ENCODE data around the gene ZMIZ1. TPM values are rescaled to one million over a fixed set of nuclear protein-coding genes. Genes with fewer than 3 reads are reported as not detected.

ZMIZ1 gene
- total RNA-seq, 1 donor from 2014 or later: 6.3 TPM

DNA sequence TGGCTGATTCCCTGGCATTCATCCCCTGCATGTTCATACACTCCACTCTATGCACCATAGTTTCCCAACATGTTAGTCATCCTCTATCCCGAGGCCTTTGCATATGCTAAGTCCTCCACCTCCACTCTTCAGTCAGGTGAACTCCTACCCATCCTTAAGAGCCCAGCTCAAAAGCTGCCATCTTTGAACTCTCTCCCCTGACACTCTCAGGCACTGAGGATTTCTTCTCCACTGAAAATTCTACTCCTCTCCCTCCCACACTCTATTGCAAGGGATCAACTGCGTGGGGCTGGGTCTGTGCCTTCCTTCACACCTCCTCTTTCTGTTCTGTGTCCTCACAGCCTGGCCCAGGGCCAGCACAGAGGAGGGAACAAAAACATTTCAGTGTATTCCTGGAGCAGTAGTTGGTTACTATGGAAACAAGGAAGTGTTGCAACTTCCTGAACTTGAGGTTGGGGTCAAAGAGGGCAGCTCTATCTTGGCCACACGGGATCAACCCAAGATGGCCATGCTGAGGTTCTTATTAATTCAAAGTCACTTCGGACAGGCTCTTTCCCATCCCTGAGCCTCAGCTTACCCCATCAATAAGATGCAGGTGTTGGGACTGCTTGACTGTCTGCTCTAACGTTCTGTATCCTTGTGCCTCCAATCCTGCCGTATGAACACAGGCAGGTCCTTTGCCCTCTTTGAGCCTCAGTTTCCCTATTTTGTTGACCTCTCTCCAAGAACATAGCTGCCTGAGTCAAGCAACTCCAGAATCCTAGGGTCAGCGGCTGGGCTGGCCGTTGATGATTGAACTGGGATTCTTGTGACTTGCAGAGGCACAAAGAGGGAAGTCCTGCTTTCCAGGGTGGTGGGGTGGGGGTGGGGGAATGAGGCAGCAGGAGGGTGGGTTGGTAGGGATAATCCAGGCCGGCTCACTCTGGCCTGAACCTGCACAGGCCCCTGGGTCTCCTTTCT, 15.5 kb downstream of the ZMIZ1 start:
- H3K36me3 ChIP-seq (ENCODE audit: control insufficient read depth, insufficient read depth, low read length): peaks cover 1% of the 10 kb centered on the region
- DNase-seq (ENCODE audit: low read depth) (peak; percentile 93), FAIRE-seq (no peak)
- TF ChIP-seq, protein P1, sequence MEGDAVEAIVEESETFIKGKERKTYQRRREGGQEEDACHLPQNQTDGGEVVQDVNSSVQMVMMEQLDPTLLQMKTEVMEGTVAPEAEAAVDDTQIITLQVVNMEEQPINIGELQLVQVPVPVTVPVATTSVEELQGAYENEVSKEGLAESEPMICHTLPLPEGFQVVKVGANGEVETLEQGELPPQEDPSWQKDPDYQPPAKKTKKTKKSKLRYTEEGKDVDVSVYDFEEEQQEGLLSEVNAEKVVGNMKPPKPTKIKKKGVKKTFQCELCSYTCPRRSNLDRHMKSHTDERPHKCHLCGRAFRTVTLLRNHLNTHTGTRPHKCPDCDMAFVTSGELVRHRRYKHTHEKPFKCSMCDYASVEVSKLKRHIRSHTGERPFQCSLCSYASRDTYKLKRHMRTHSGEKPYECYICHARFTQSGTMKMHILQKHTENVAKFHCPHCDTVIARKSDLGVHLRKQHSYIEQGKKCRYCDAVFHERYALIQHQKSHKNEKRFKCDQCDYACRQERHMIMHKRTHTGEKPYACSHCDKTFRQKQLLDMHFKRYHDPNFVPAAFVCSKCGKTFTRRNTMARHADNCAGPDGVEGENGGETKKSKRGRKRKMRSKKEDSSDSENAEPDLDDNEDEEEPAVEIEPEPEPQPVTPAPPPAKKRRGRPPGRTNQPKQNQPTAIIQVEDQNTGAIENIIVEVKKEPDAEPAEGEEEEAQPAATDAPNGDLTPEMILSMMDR (IDR thresholded peaks at IDR 0.05; ENCODE audit: insufficient read depth, low read length, severe bottlenecking): no peak
- H3K4me3 ChIP-seq (ENCODE audit: low read depth, low read length): no peak overlapping the region
- H3K27me3 ChIP-seq (ENCODE audit: control insufficient read depth, insufficient read depth, low read length): no peaks in the 10 kb centered on the region

DNA sequence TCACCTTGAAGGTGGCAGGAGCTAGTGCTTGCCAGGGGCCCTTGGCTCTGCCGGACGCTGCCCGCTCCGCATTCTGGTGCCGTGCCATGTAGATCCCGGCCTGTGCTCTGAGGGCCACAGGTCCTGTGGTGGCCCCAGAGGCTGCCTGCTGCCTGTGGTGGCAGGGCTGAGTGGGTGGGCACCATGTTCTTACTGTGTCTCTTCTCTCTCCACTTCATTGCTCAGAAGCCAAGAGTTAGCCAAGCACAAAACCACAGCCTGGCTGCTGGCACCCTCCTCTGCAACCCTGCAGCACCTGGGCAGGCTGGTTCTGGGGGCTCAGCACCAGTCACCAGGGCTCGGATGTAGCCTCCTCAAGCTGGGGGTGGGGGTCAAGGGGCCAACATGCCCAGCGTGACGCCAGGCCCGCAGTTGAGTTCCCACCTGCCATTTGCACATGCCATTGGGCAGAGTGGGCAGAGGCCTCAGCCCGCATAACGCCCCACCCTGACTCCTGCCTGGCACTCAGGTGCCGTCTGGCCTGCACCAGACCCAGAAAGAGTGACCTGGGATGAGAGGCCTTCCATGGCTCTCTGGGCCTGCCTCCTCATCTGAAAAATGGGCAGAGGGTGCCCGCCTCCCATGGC, 16.3 kb downstream of the ZMIZ1 start:
- FAIRE-seq: no peak
- H3K36me3 ChIP-seq (ENCODE audit: control insufficient read depth, insufficient read depth, low read length): peaks cover 1% of the 10 kb centered on the region

GRCh38 chr10:79086822-79087221, 18.1 kb downstream of the ZMIZ1 start:
- no peaks in the 10 kb centered on the region for H3K27me3 ChIP-seq (ENCODE audit: control insufficient read depth, insufficient read depth, low read length)
- FAIRE-seq: no peak
- H3K4me3 ChIP-seq (ENCODE audit: low read depth, low read length): no peak overlapping the region
- DNase-seq (ENCODE audit: low read depth): no peak
- H3K36me3 ChIP-seq (ENCODE audit: control insufficient read depth, insufficient read depth, low read length): no peaks in the 10 kb centered on the region
- TF ChIP-seq, protein P1 (IDR thresholded peaks at IDR 0.05; ENCODE audit: insufficient read depth, low read length, severe bottlenecking): no peak

More for the DNA sequence above, 16.3 kb downstream of the ZMIZ1 start:
- Histone ChIP-seq H3K4me3 (ENCODE audit: low read depth, low read length) (no peak overlapping the region), H3K27me3 (ENCODE audit: control insufficient read depth, insufficient read depth, low read length) (no peaks in the 10 kb centered on the region)
- TF ChIP-seq, protein P1 (IDR thresholded peaks at IDR 0.05; ENCODE audit: insufficient read depth, low read length, severe bottlenecking): no peak
- no peak for DNase-seq (ENCODE audit: low read depth)

DNA sequence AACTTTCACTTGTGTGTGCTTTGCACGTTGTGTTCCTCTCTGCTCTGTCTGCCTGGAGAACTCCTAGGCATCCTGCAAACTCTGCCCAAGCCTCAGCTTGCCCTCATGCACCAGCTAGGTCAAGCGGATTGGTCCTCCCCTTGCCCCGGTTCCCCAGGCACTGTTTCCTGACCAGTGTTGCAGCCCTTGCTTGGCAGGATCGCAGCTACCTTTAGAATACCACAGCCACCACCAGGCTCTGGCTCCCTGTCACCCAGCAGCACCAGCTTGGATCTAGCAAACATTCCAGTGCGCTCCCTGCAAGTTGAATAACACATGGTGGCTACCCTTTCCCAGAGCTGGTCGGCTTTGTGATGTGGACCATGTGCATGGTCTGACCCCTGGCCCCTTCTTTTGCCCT, 19.0 kb downstream of the ZMIZ1 start:
- DNase-seq (ENCODE audit: low read depth): peak; percentile 38
- FAIRE-seq: no peak
- no peaks in the 10 kb centered on the region for H3K27me3 ChIP-seq (ENCODE audit: control insufficient read depth, insufficient read depth, low read length)
- H3K36me3 ChIP-seq (ENCODE audit: control insufficient read depth, insufficient read depth, low read length): no peaks in the 10 kb centered on the region
- TF ChIP-seq, protein P1 (IDR thresholded peaks at IDR 0.05; ENCODE audit: insufficient read depth, low read length, severe bottlenecking): no peak
- H3K4me3 ChIP-seq (ENCODE audit: low read depth, low read length): no peak overlapping the region

DNA sequence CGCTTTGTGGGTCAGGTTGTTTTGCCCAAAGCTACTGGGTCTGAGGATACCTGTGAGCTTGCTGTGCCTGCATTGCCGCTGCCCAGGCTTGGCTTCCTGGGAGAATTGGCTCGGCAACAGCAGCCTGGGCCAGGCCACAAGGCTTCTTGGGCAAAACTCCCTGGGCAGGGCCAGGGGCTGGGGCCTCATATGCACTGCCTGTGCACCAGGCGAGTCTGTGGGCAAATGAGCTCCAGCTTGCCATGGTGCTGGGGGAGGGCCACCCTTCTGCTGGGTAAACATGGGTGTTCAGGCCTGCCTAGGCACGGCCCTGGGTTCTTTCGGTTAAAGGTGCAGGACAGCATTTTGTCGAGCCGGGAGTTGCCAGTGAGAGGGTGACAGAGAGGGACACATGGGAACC, 19.4 kb downstream of the ZMIZ1 start:
- Histone ChIP-seq H3K4me3 (ENCODE audit: low read depth, low read length) (no peak overlapping the region), H3K36me3 (ENCODE audit: control insufficient read depth, insufficient read depth, low read length) (no peaks in the 10 kb centered on the region), H3K27me3 (ENCODE audit: control insufficient read depth, insufficient read depth, low read length) (no peaks in the 10 kb centered on the region)
- TF ChIP-seq, protein P1 (IDR thresholded peaks at IDR 0.05; ENCODE audit: insufficient read depth, low read length, severe bottlenecking): no peak
- peak; percentile 82 for DNase-seq (ENCODE audit: low read depth)
- FAIRE-seq: no peak

Measured in bronchial epithelial cell (primary cell).